Central memory CD4-positive, alpha-beta T cell (primary cell): ENCODE results near the gene CTSL.

Source experiments
- DNase-seq: peaks from one replicate; pipeline ENCODE4 v3.0.0; 2022

CTSL gene

DNA sequence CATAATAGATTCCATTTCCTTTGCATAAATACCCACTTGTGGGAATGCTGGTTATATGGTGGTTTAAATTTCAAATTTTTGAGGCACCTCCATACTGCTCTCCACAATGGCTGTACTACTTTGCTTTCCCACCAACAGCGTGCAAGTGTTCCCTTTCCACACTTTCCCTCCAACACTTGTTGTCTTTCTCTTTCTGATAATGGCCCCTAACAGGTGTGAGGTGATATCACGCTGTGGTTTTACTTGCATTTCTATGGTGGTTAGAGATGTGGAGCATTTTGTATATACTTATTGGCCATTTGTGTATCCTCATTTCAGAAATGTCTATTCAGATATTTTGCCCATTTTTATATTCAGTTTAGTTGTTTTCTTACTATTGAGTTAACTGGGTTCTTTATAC, 34.6 kb downstream of the CTSL start:
- DNase-seq, result no peak

DNA sequence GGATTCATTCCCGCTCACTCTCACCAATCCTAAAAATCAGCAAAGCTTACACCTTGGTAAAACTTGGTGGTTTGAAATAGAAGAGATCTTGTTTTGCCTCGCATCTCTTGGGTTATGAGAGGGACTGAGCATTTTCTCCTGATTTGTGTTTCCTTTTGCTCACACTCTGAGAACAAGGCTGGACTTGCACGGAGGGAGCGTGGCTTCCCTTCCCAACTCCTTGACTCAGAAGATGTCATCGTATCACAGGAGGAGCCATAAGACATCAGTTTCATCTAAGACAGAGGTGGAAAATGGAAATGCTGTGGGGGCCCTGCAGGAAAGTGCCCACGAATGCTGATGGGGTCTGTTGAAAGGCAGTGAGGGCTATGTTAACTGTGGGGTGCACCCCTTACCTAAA, 37.4 kb downstream of the CTSL start:
- no peak for DNase-seq

DNA sequence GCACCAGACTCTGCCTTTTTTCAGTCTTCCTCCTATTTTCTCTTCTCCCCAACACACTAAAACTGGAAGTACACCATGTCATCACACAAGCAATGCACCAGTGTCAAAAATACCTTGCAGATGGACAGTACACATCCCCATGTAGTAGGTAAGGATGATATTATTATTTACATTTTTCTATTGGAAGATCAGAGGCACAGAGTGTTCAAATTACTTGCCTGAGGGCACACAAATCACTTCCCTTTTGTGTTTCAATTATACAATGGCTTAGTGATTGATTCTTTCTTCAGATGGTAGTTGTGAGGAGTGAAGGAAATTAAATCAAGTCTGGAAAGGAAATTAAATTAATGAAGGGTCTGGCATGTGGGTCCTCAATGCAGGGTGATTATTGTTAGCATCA, 39.6 kb downstream of the CTSL start:
- no peak for DNase-seq

DNA sequence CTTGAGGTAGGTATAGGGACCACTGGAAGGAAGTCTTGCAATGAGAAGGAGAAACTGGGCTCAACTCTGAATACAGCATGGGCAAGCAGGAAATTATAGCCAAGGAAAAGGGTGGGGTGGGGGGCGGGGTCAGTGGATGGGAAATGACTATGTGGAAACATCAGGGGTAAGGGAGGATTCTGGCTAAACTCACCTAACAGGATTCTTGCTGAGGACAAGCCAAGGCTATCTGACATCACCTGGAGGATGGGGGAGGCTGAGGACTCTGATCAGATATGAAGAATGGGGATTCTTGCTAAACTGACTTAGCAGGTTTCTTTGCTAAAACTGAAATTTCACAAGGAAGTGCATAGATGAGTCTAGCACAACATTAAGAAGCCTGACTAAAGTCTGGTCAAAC, 40.8 kb downstream of the CTSL start:
- DNase-seq, result no peak

DNA sequence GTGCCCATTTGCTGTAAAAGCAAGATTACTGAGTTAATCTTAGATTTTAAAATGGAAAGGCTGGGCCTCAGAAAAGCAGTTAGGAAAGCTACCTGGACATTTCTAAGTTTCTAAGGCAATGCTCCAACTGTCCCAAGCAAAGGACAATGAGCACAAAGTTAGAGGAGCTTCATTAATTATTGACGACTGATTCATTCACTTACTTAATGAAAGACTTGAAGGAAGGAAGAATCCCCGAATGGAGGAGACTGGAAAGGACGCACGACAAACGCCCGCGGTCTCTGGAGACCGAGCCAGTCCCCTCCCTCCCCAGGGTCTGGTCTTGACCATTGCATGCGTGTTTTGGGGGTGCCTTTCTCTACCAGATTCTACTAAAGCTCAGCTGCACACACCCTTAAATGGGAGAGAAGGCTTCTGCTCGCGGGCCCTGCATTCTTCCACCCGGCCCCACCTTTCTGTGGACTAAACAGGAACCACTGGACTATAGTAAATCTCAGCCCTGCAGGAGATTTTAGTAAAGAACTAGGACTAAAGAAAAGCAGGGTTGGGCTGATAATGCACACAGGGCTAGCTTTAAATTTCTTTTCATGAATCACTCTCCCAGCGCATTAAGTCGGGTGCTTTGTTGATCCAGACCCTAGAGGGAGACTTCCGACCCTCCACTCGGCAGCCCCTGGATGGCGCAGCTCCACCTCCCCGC, 44.8 kb downstream of the CTSL start:
- DNase-seq, result no peak

DNA sequence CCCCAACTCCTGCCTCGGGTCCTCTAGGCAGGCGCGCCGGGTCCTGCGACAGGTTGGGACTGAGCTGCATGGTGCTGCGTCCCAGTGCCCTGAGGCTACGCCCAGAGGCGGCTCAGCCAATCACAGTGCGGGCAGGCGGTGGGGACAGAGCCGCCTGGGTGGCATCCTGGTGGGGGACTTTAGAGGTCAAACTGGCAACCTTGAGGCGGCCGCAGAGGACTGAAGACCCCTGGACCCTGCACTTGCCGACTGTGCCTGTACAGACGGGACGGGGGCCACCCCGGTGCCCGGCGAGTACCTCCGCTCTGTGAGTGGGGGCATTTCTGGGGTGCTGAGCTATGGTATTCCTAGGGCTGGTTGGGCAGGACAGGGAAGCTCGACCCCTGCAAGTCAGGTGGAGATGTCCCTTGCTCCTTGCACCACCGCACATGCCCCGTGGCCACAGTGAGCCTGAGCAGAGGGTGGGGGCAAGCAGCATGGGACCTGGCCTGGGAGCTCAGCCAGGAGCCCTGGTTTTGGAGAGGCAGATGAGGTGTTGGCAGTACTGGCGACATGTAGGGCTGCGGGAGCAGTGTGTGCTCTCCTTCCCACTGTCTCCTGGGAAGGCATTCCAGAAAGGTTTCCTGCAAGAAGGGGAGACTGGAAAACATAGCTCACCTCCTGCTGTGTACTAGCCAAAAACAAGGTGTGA, 45.5 kb downstream of the CTSL start:
- DNase-seq, result no peak

DNA sequence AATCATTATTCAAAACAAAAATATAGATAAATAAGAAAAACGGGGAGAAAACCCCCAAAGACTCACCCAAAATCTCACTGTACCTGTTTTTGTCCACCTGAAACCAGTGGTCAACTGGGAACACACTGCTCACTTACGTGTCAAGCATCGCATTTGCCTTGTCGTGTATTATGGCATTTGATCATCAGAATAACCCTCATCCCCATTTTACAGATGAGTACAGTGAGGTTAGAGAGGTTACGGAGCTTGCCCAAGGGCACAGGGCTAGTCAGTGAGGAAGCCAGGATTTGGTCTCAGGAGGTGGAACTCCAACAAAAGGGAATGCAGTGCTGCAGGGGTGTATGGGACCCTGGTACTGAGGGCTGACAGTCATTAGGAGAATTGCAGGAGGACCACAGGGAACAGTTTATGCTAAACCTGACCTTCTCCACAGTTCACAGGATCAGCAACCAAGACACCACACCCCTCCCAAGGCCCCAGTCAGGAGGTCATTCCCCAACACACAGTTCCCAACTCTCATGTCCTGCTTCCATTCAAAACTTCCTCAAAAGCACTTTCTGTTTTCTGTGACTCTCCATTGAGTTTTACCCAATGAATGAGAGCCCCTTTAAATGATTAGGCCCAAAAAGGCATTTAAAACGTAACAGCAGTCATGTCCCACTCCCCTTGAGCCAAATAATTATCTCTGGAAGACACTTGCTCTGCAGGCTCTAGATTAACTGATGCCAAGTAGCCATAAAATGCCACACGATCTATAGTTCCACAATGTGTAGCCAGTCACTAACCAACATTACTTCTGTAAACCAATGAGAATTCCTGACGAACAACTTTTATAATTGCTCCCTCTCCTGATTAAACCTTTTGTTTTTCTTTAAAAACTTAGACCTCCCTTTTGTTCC, 50.8 kb downstream of the CTSL start:
- DNase-seq, result no peak

DNA sequence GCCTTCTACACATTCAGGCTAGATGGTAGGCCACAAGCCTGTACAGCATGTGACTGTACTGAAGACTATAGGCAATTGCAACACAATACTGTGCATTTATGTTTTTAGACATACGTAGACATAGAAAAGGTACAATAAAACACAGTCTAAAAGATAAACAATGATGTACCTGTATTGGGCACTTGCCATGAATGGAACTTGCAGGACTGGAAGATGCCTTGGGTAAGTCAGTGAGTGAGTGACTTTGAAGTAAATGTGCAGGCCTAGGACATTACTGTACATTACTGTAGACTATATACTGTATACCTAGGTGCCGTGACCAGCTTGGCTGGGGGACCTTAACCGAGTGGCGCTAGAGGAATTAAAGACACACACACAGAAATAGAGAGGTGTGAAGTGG, 53.1 kb downstream of the CTSL start:
- DNase-seq, result no peak
